AG09309 (cell line): ENCODE data around the gene PLK2.

Experiments used
- DNase-seq: peaks from one replicate; pipeline ENCODE4 v3.0.0-alpha.2; 2010; ENCODE audit warnings: low read depth
- H3K4me3 ChIP-seq: 2 replicates; pipeline ENCODE4 v1.5.1; 2011; ENCODE audit warnings: mild to moderate bottlenecking, low read depth, low read length, moderate library complexity; ENCODE audit not compliant: control insufficient read depth
- CTCF ChIP-seq: IDR thresholded peaks from 2 replicates; pipeline ENCODE4 v1.5.1; 2011; ENCODE audit warnings: mild to moderate bottlenecking, low read depth, low read length, inconsistent platforms; ENCODE audit not compliant: insufficient read depth, control insufficient read depth; ENCODE audit errors: missing control alignments

PLK2 gene

GRCh38 chr5:58482536-58482935 is 22.6 kb upstream of the PLK2 start:
- no peak overlapping the region for H3K4me3 ChIP-seq
- no peak for DNase-seq
- TF ChIP-seq CTCF, result no peak

GRCh38 chr5:58481828-58482227 is 21.9 kb upstream of the PLK2 start:
- DNase-seq, result no peak
- no peak for TF ChIP-seq CTCF
- H3K4me3 ChIP-seq, result no peak overlapping the region

- no peak for DNase-seq
- TF ChIP-seq CTCF, result no peak
- H3K4me3 ChIP-seq, result no peak overlapping the region
These were observed 21.3 kb upstream of the PLK2 start for GRCh38 chr5:58481066-58481676.

GRCh38 chr5:58477760-58478376 is 18.0 kb upstream of the PLK2 start:
- no peak for TF ChIP-seq CTCF
- no peak for DNase-seq
- no peak overlapping the region for H3K4me3 ChIP-seq

- H3K4me3 ChIP-seq, result no peak overlapping the region
- no peak for DNase-seq
- TF ChIP-seq CTCF, result no peak
These were observed 15.5 kb upstream of the PLK2 start for GRCh38 chr5:58475404-58475803.

GRCh38 chr5:58469896-58470295 is 10.0 kb upstream of the PLK2 start:
- H3K4me3 ChIP-seq, result no peak overlapping the region
- no peak for TF ChIP-seq CTCF
- no peak for DNase-seq

GRCh38 chr5:58466939-58467338 is 7.1 kb upstream of the PLK2 start:
- H3K4me3 ChIP-seq, result no peak overlapping the region
- no peak for DNase-seq
- TF ChIP-seq CTCF, result no peak
